GM10847 (cell line): ENCODE data around the gene DHX34.

ENCODE experiments used
- POLR2A ChIP-seq: IDR thresholded peaks from 2 replicates; pipeline ENCODE4 v1.6.1; 2011; ENCODE audit not compliant: insufficient read length; ENCODE audit errors: extremely low read depth

The DHX34 gene

DNA sequence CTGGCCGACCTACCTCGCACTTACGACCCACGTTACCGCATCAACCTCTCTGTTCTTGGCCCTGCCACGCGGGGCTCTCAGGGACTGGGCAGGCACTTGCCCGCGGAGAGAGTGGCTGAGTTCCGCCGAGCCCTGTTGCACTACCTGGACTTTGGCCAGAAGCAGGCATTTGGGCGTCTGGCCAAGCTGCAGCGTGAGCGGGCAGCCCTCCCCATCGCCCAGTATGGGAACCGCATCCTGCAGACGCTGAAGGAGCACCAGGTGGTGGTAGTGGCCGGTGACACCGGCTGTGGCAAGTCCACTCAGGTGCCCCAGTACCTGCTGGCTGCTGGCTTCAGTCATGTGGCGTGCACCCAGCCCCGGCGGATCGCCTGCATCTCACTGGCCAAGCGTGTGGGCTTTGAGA, 4.2 kb downstream of the DHX34 start:
- no peak for TF ChIP-seq POLR2A

DNA sequence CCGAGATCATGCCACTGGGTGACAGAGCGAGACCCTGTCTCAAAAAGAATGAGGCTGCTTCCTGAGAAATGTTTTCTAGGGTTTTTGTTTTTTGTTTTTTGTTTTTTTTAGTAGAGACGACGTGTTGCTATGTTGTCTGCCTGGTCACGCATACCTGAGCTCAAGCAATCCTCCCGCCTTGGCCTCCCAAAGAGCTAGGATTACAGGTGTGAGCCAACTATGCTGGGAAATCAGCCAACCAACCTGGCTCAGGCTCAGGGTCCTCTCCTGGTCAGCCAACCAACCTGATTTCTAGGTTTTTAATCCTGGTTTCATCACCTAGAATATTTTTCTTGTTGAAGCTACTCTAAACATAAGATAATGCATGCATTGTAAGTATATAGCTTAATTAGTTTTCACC, 7.8 kb downstream of the DHX34 start:
- TF ChIP-seq POLR2A = no peak

DNA sequence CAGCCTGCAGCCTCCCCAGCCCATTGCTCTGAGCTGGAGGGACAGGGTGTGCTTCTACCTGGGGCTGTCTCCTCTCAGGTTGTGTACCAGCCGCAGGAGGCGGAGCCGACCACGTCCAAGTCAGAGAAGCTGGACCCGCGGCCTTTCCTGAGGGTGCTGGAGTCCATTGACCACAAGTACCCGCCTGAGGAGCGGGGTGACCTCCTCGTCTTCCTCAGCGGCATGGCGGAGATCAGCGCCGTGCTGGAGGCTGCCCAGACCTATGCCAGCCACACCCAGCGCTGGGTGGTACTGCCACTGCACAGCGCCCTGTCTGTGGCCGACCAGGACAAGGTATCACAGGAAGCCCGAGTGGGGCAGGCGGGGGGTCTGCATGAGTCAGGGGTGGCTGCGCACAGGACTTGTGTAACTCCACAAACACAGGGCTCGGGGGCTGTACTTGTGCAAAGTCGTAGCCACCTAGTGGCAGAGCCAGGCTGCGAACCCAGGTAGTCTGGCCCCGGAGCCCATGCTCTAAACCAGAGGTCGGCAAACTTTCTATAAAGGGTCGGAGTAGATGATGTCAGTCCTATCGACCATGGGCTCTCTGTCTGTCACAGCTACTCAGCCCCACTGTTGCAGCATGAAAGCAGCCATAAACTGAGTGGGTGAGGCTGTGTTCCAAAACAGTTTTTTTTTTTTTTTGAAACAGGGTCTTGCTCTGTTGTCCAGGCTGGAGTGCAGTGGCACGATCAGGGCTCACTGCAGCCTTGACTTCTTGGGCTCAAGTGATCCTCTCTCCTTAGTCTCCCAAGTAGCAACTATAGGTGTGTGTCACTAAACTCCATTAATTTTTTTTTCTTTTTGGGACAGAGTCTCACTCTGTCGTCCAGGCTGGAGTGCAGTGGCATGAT, 8.9 kb downstream of the DHX34 start:
- TF ChIP-seq POLR2A = no peak

DNA sequence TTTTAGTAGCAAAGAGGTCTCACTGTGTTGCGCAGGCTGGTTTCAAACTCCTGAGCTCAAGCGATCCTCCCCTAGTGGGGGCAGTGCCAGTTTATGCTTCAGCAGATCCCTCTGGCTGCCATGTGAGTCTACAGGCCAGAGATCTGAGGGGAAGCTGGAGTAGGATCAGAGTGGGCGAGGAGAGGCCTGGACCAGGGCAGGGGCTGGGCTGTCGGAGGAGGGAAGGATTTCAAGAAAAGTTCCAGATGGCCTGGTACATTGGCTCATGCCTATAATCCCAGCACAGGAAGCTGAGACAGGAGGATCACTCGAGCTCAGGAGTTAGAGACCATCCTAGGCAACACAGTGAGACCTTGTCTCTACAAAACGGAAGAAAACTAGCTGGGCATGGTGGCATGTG, 9.8 kb downstream of the DHX34 start:
- TF ChIP-seq POLR2A = no peak

DNA sequence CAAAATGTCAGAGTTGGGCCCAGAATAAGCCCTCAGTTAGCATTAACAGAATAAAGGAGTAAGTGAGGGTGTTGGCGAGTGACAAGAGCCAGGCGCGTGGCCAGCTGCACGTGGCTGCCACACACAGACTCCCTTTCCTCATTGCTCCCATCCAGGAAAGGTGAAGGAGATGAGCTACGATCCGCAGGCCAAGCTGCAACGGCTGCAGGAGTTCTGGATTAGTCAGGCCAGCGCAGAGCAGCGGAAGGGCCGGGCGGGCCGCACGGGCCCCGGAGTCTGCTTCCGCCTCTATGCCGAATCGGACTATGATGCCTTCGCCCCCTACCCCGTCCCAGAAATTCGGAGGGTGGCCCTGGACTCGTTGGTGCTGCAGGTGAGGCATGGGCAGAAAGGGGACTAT, 13.2 kb downstream of the DHX34 start:
- no peak for TF ChIP-seq POLR2A

DNA sequence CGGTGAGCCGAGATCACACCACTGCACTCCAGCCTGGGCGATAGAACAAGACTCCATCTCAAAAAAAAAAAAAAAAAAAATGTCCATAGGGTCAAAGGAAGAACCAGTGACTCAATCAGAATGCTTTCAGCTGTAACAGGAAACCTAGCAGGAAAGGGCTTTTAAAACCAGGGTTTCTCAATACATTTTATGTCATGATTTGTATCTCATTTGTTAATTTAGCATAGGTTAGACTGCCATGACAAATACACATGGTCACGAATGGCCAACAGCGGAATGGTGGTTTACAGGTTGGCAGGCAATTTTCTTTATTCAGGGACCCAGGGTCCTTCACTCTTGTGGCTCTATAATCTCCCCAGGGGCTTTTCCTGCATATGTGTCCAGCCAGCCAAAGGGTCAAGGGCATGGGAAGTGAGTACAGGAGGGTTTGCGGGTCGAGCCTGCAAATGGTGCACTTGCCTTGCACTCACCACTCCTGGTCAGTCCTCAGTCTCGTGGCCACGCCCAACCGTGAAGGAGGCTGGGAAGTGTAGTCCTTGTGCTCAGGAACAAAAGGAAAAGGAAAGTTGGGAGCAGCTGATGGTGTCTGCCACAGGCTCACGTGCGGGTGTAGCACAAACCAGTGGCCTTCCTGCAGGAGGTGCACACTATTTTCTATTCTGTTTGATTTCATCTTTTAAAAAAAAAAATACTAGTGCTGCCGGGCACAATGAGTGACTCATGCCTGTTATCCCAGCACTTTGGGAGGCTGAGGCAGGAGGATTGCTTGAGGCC, 14.8 kb downstream of the DHX34 start:
- no peak for TF ChIP-seq POLR2A

DNA sequence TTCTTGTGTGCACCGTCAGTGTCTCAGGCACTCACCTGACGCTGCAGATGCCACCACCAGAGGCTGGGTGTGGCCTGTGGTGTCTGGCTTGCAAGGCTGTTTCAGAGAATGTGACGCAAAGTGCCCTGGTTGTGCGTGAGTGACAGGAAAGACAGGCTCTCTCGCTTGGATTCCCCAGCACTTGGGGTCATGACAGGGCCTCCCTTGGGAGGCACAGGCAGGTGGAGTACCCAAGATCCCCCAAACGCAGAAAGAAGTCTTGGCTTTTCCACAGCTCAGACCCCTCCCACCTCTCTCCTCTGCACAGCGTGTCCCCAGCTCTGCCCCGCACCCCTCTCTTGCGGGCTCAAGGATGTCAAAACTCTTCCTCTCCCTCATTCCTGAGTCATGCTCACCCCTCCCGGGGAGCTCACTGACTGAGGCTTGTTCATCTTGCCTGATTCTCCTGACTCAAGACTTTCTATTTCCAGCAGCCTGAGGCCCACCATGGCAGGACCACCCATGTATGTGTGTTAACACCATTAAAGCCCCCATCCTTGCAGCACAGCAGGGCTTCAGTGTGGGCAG, 21.0 kb downstream of the DHX34 start:
- no peak for TF ChIP-seq POLR2A

DNA sequence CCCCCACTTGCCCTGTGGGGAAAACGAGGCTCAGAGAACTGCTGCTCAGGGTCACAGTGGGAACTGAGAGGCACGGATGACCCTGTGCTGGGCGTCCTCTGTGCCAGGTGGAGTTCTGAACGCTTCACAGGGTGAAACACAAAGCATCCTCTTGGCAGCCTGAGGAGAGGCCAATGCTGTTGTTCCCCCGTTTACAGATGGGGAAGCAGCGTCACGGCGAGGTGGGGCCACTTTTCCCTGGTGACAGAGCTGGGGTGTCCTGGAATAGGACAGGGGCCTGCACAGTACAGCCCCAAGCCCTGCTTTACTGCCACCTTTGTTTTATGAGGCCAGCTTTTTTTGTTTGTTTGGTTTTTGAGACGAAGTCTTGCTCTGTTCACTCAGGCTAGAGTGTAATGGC, 22.1 kb downstream of the DHX34 start:
- no peak for TF ChIP-seq POLR2A

DNA sequence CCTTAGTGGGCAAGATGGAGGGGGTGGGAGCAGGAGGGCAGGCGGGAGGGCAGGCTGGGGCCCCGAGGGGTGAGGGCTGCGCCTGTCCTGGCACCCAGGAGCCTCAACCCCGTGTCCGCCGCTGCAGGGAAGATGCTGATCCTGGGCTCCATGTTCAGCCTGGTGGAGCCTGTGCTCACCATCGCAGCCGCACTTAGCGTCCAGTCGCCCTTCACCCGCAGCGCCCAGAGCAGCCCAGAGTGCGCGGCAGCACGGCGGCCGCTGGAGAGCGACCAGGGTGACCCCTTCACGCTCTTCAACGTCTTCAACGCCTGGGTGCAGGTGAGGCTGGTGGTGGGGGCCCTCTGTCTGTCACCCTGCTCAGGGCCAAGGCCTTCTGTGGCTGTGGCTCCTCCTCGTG, 23.5 kb downstream of the DHX34 start:
- TF ChIP-seq POLR2A = no peak

DNA sequence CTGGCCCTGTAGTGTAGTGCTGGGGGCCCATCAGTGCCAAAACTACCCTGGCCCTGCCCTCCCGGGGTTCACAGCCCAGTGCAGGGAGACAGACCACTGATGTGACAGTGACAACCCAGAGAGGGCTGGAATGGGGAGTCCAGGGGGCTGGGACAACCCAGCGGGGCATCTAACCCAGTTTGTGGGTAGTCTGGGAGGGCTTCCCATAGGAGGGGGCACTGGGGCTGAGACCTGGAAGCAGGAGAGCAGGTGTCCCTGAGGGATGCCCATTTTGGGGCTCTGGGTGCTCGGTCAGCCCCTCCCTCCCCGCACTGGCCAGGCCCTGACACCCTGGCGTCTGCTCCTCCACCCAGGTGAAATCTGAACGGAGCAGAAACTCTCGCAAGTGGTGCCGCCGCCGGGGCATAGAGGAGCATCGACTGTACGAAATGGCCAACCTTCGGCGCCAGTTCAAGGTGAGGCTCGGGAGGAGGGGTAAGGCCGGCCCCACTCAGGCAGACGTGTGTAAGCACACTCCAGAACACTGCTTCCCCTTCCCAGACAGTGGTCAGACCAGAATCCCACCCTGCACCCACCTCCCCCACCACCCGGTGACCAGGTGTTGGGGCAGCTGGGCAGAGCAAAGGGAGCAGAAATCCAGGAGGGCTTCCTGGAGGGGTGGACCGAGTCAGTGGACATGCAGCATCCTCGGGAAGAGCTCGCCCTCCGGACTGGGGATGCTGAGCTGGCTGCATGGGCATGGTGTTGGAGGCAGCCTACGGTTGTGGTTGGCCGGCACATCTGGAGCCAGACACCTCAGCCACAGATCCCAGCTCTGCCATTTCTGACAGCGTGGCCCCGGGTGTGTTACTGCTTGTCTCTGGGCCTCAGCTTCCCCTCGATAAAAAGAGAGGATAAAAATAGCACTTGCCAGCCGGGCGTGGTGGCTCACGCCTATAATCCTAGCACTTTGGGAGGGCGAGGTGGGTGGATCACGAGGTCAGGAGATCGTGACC, 24.4 kb downstream of the DHX34 start:
- TF ChIP-seq POLR2A = no peak

DNA sequence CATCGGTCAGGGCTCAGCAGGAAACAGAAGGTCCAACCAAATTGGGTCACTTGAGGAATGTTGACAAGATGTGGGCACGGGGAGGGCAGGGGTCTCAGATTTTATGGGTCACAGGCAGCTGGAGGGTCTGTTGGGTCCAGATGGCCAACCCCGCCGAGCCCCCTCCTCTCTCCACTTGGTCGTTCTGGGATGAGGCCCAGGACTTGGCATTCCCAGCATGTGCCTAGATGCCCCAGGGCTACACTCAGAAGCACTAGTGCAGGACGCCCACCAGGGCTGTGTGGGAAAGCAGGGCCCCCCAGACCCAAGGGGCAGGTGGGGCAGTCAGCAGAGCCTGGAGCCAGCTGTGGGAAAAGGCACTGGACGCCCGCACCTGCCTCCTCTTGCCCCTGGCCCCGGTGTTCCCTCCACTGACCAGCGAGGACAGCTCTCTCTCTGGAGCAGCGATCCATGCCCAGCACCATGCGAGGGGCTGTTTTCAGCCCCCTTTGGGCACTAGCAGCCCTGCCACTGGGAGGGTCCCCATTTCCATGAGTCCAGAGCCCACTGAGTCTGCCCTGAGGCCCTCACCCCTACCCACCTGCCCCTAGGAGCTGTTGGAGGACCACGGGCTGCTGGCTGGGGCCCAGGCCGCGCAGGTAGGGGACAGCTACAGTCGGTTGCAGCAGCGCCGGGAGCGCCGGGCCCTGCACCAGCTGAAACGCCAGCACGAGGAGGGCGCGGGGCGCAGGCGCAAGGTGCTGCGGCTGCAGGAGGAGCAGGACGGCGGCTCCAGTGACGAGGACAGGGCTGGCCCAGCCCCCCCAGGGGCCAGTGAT, 26.0 kb downstream of the DHX34 start:
- TF ChIP-seq POLR2A = no peak

DNA sequence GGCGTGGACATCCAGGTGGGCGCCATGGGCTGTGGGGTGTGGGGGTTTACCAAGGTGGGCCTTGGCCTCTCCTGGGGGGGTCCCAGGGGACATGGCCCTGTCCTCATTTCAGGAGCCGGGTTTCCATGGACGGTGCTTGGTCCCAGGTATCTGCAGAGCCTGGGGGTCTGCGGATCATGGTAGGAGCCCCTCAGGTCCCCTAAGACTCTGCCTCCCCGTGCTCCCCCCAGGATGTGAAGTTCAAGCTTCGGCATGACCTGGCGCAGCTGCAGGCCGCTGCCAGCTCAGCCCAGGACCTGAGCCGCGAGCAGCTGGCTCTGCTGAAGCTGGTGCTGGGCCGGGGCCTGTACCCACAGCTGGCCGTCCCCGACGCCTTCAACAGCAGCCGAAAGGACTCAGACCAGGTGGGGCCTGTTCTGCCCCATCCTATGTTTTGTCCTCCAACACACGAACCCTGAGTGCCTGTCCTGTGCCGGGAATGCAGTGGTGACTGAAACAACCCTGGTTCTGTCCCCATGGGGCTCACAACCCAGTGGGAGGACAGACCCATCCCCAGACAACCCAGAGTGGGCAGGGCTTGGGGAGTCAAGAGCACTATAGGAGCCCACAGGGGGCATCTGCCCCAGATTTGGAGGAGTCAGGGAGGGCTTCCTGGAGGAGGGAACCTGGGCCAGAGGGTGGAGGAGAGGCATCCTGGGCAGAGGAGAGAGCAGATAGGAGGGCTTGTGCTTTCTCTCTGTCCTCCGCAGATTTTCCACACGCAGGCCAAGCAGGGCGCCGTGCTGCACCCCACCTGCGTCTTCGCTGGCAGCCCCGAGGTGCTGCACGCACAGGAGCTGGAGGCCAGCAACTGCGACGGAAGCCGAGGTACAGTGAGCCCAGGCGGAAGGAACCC, 26.8 kb downstream of the DHX34 start:
- no peak for TF ChIP-seq POLR2A

DNA sequence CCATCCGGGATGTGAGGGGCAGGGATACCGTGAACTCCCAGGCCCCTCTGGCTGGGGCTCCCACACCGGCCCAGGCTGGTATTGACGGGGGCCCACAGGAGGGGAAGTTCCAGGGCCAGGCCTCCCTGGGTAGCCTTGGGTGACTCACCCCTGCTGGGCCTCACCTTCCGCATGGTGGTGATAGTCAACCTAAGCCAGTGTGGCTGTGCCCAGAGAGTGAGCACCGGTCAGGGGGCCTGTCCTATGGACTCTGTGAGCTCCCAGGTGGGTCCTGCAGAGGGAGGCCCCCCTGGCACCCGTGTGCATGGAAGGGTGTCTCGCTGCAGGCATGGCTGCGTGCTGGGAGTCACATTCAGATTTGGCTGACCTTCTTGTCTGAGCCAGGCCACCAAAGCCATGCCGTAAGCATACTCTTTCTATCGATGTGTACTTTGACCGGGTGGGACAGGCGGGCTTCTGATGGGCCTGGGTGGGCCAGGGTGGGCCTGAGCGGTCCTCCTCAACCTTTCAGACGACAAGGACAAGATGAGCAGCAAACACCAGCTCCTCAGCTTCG, 27.6 kb downstream of the DHX34 start:
- no peak for TF ChIP-seq POLR2A
